K562 (cell line): Measurements from ENCODE around the gene C1orf122. TPM values are rescaled to one million over a fixed set of nuclear protein-coding genes. Genes with fewer than 3 reads are reported as not detected.
A peak's percentile ranks its signal among the peaks of the same experiment; 100 is the strongest.

Experiments used
- CREBBP ChIP-seq: IDR thresholded peaks from one replicate; pipeline ENCODE4 v1.6.1; 2012; ENCODE audit warnings: low read depth, mild to moderate bottlenecking, control low read depth, inconsistent platforms, low read length
- FUS ChIP-seq: fragments of 200-400 bp; formaldehyde crosslinking; optimal IDR thresholded peaks from 2 replicates; pipeline ENCODE3; 2017; ENCODE audit warnings: low read depth, low read length
- NR2C2 ChIP-seq, 2 experiments: fragments of 200-800 bp in 1 of 2; sonication (Bioruptor generic) in 1 of 2; sonication (generic) in 1 of 2; formaldehyde crosslinking in 1 of 2; IDR thresholded peaks; 2 replicates each; pipeline versions ENCODE4 v1.6.1 to v1.8.0; 2016 to 2022; ENCODE audit warnings: mild to moderate bottlenecking in 1 of 2, missing compliant biosample characterization in 1 of 2, missing genetic modification characterization in 1 of 2, missing genetic modification reagents in 1 of 2
- PRDM10 ChIP-seq: fragments of 450-650 bp; IDR thresholded peaks from 2 replicates; pipeline ENCODE4 v1.6.1; 2018; ENCODE audit not compliant: partially characterized antibody
- RAD21 ChIP-seq, 2 experiments: fragments of 250-450 bp in 1 of 2; fragments of 450-650 bp in 1 of 2; sonication (Bioruptor Pico) in 1 of 2; formaldehyde crosslinking in 1 of 2; IDR thresholded peaks in 1 of 2; conservative IDR thresholded peaks in 1 of 2; 2 replicates each; pipeline versions ENCODE4 v1.4.0 to v1.8.0; 2020 to 2022; ENCODE audit warnings: mild to moderate bottlenecking in 2 of 2, moderate library complexity in 1 of 2
- RB1 ChIP-seq: fragments of 450-650 bp; IDR thresholded peaks from 2 replicates; pipeline ENCODE4 v1.6.1; 2017; ENCODE audit warnings: low read depth, mild to moderate bottlenecking
- ZBTB17 ChIP-seq: fragments of 450-650 bp; formaldehyde crosslinking; IDR thresholded peaks from 2 replicates; pipeline ENCODE4 v1.4.0; 2020; ENCODE audit warnings: mild to moderate bottlenecking
- ZBTB40 ChIP-seq, 2 experiments: fragments of 450-650 bp in 1 of 2; sonication (generic) in 1 of 2; formaldehyde crosslinking in 1 of 2; IDR thresholded peaks; 2 replicates each; pipeline versions ENCODE4 v1.7.1 to v1.9.0; 2016 to 2022; ENCODE audit warnings: inconsistent platforms in 1 of 2, mild to moderate bottlenecking in 1 of 2, missing genetic modification reagents in 1 of 2
- ZC3H11A ChIP-seq: IDR thresholded peaks from 2 replicates; pipeline ENCODE4 v1.6.1; 2012; ENCODE audit warnings: low read depth, low read length, improper control_type of control experiment
- ZFP36 ChIP-seq: fragments of 150-350 bp; IDR thresholded peaks from 2 replicates; pipeline ENCODE4 v1.6.1; 2018; ENCODE audit warnings: low read length, low read depth; ENCODE audit not compliant: partially characterized antibody
- polyA plus RNA-seq, 8 experiments: library from polyadenylated mRNA; depleted of rRNA in 4 of 8; stranded (reverse) in 5 of 8; unstranded in 3 of 8; fragments of >200 nt; fragmentation: Nextera tagmentation in 2 of 8; fragmentation: Illumina TruSeq in 1 of 8; extraction: Ambion mirVana in 2 of 8; extraction: Trizol in 1 of 8; gene quantifications; 2 replicates each; pipeline versions ENCODE4 v1.2.1 to v1.2.3, GENCODE V29; 2011 to 2014; ENCODE audit warnings: inconsistent platforms in 1 of 8, missing spikeins in 1 of 8
- total RNA-seq, 7 experiments: library from RNA; depleted of rRNA in 6 of 7; stranded (reverse); fragments of >200 nt in 6 of 7; fragmentation: Illumina TruSeq in 2 of 7; extraction: Trizol in 2 of 7; gene quantifications; 2 replicates each; pipeline versions ENCODE4 v1.2.1 to v1.2.3, GENCODE V29; 2011 to 2021; ENCODE audit warnings: low replicate concordance in 1 of 7

The C1orf122 gene
- total and polyA plus RNA-seq, 9 of the 15 experiments (the other 6 are each of a cell fraction or from before 2014, with no cell fraction given): 3.6 to 70.9 (median 17.3) TPM

- TF ChIP-seq CREBBP (no peak), FUS (peak; percentile 36), RAD21 (CRISPR knock-in tag; conservative IDR thresholded peaks at IDR 0.05 in 1 of 2, IDR thresholded peaks at IDR 0.05 in 1 of 2) (no peak), PRDM10 (no peak), NR2C2 (CRISPR knock-in tag; IDR thresholded peaks at IDR 0.05) (no peak), NR2C2 (tag; IDR thresholded peaks at IDR 0.05) (peak; percentile 51; the same call in 1 of the 2 replicates), ZFP36 (no peak), RB1 (peak; percentile 86), ZC3H11A (no peak), ZBTB40 (IDR thresholded peaks at IDR 0.05) (peak; percentile 97), ZBTB40 (CRISPR knock-in tag; IDR thresholded peaks at IDR 0.05) (no peak), ZBTB17 (CRISPR knock-in tag) (0 out of 2 replicates have a peak, but pooled peaks have one; percentile 37)
Measured at GRCh38 chr1:37807555-37808368, at the start of gene C1orf122, which contains the start of gene YRDC (continued).
